AG04450 (cell line): ENCODE data around the gene PER3. TPM values are rescaled to one million over a fixed set of nuclear protein-coding genes. Genes with fewer than 3 reads are reported as not detected.

Experiments
- CTCF ChIA-PET: fragments of 300-600, 350-600 bp; formaldehyde crosslinking; extraction: SDS; loops from one replicate; lab custom pipeline; 2022; ENCODE audit warnings: antibody characterized with exemption, inconsistent platforms; lab: Charles Lee
- POLR2A ChIA-PET: fragments of 350-600 bp; formaldehyde crosslinking; extraction: SDS; loops from one replicate; lab custom pipeline; 2021; ENCODE audit warnings: antibody characterized with exemption, inconsistent platforms; lab: Yijun Ruan, JAX
- DNase-seq: peaks from one replicate; pipeline ENCODE4 v3.0.0-alpha.2; 2011; ENCODE audit warnings: low read depth, low spot score
- H3K27ac ChIP-seq: one replicate; pipeline ENCODE4 v1.5.1; 2012; ENCODE audit warnings: low read depth, low read length, control low read depth
- H3K27me3 ChIP-seq: one replicate; pipeline ENCODE4 v1.6.0; 2012; ENCODE audit warnings: low read length; ENCODE audit not compliant: control insufficient read depth, insufficient read depth
- H3K4me3 ChIP-seq: 2 replicates; pipeline ENCODE4 v1.5.1; 2011; ENCODE audit warnings: mild to moderate bottlenecking, low read depth, low read length, control low read depth
- H3K9me3 ChIP-seq: 2 replicates; pipeline ENCODE4 v1.5.1; 2012; ENCODE audit warnings: low read length; ENCODE audit not compliant: control insufficient read depth, insufficient read depth
- CTCF ChIP-seq: IDR thresholded peaks from 2 replicates; pipeline ENCODE4 v1.5.1; 2011; ENCODE audit warnings: low read depth, low read length, control low read depth, inconsistent platforms
- polyA plus RNA-seq: library from polyadenylated mRNA; depleted of rRNA; stranded (reverse); fragments of >200 nt; gene quantifications from 2 replicates; pipeline ENCODE4 v1.2.3, GENCODE V29; 2011

PER3 gene
- polyA plus RNA-seq, 1 experiment, result 9.1 TPM

- Histone ChIP-seq H3K9me3 (no peaks in the 10 kb centered on the region), H3K4me3 (no peak overlapping the region), H3K27me3 (peaks cover 6% of the 10 kb centered on the region), H3K27ac (no peak overlapping the region)
- POLR2A ChIA-PET, result interaction anchor here (0.6 to 1.7 kb wide), 2 partner anchors 66 to 86 kb away, joined by 3 to 10 read pairs; no protein-coding TSS in a partner anchor
- CTCF ChIA-PET, result interaction anchor here (0.6 to 8.6 kb wide), 24 partner anchors 8 to 1207 kb away, joined by 3 to 677 read pairs (median 7); no protein-coding TSS in a partner anchor
- no peak for DNase-seq
- no peak for TF ChIP-seq CTCF
Observed at GRCh38 chr1:7753641-7754040, 30.4 kb upstream of the PER3 start.

- no peaks in the 10 kb centered on the region for H3K9me3 ChIP-seq
- peaks cover 6% of the 10 kb centered on the region for H3K27me3 ChIP-seq
- H3K4me3 ChIP-seq, result no peak overlapping the region
- DNase-seq, result no peak
- no peak overlapping the region for H3K27ac ChIP-seq
- ChIA-PET POLR2A (interaction anchor here (0.6 kb wide), 1 partner anchor 67 kb away, joined by 3 read pairs; no protein-coding TSS in a partner anchor), CTCF (interaction anchor here (0.7 to 8.6 kb wide), 10 partner anchors 8 to 149 kb away, joined by 3 to 677 read pairs (median 18); no protein-coding TSS in a partner anchor)
- TF ChIP-seq CTCF, result no peak
Observed at GRCh38 chr1:7754234-7754633, 29.9 kb upstream of the PER3 start.

- ChIA-PET POLR2A (no interaction called here), CTCF (interaction anchor here (0.7 to 8.6 kb wide), 3 partner anchors 14 to 91 kb away, joined by 3 to 677 read pairs (median 3); no protein-coding TSS in a partner anchor)
- peaks cover under 1% of the 10 kb centered on the region for H3K27me3 ChIP-seq
- peak; percentile 67 for TF ChIP-seq CTCF
- no peaks in the 10 kb centered on the region for H3K9me3 ChIP-seq
- H3K27ac ChIP-seq, result no peak overlapping the region
- no peak for DNase-seq
- H3K4me3 ChIP-seq, result no peak overlapping the region
Observed at GRCh38 chr1:7755448-7755847, 28.6 kb upstream of the PER3 start.

GRCh38 chr1:7760245-7760644 is 23.8 kb upstream of the PER3 start:
- peaks cover 5% of the 10 kb centered on the region for H3K27me3 ChIP-seq
- no peak for DNase-seq
- H3K9me3 ChIP-seq, result no peaks in the 10 kb centered on the region
- CTCF ChIA-PET, result interaction anchor here (0.6 to 8.6 kb wide), 3 partner anchors 7 to 92 kb away, joined by 3 to 68 read pairs (median 30); no protein-coding TSS in a partner anchor
- POLR2A ChIA-PET, result no interaction called here
- TF ChIP-seq CTCF, result no peak
- H3K4me3 ChIP-seq, result no peak overlapping the region
- H3K27ac ChIP-seq, result no peak overlapping the region

- no peaks in the 10 kb centered on the region for H3K9me3 ChIP-seq
- no peak overlapping the region for H3K4me3 ChIP-seq
- H3K27ac ChIP-seq, result no peak overlapping the region
- CTCF ChIA-PET, result interaction anchor here (3.4 to 8.6 kb wide), 2 partner anchors 8 to 93 kb away, joined by 30 to 68 read pairs; no protein-coding TSS in a partner anchor
- no peak for DNase-seq
- TF ChIP-seq CTCF, result no peak
- H3K27me3 ChIP-seq, result peaks cover 6% of the 10 kb centered on the region
- POLR2A ChIA-PET, result no interaction called here
Observed at GRCh38 chr1:7761103-7761502, 23.0 kb upstream of the PER3 start.
